GM19455 (cell line): ENCODE data around the gene ITGA2B.
"Not testable (repeated sequence)": the region's sequence is repeated elsewhere in the genome, so short reads cannot be mapped to it uniquely, and the experiment has no call there.

Experiments used
- ATAC-seq: cut with Tn5 transposase; IDR thresholded peaks from one replicate; pipeline ENCODE4 v1.9.1; 2021; ENCODE audit not compliant: unreplicated experiment

ITGA2B gene

DNA sequence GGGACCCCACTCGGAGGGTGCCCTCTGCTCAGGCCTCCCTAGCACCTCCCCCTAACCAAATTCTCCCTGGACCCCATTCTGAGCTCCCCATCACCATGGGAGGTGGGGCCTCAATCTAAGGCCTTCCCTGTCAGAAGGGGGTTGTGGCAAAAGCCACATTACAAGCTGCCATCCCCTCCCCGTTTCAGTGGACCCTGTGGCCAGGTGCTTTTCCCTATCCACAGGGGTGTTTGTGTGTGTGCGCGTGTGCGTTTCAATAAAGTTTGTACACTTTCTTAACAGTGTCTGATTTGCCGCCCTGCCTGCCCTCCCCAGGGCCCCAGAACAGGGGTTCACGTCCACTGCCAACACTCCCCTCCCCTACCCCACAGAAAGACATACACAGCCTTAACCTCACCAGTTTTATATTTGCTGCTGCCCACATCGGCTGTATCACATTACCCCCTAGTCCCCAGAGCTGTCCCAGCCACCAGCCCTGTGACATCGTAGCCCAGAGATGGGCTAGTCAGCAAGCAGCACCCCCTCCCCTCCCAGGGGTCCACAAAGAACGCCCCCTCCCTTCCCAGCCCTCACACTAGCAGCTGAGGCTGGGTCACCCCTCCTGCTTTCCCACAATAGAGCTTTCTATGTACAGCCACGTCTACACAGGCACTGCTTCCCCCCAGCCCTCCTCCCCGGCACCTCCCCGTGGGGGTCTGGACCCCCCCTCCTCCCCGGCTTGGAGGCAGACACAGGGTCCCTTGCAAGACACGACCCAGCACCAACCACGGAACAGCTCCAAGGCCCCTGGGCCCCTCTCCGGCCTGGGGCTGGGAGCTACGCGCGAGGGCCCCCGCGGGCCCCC, 36.4 kb downstream of the ITGA2B start:
- ATAC-seq, result no peak

DNA sequence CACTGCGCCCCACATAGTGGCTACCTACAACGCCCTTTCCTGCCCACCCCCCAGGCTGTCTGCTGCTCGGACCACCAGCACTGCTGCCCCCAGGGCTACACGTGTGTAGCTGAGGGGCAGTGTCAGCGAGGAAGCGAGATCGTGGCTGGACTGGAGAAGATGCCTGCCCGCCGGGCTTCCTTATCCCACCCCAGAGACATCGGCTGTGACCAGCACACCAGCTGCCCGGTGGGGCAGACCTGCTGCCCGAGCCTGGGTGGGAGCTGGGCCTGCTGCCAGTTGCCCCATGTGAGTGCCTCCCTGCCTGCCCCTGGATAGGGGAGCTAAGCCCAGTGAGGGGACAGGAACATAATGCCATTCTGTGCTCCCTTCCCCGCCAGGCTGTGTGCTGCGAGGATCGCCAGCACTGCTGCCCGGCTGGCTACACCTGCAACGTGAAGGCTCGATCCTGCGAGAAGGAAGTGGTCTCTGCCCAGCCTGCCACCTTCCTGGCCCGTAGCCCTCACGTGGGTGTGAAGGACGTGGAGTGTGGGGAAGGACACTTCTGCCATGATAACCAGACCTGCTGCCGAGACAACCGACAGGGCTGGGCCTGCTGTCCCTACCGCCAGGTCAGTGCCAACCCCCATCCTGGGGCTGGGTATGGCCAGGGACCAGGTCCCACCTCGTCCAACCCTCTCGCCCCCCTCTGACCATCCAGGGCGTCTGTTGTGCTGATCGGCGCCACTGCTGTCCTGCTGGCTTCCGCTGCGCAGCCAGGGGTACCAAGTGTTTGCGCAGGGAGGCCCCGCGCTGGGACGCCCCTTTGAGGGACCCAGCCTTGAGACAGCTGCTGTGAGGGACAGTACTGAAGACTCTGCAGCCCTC, 37.3 kb downstream of the ITGA2B start:
- no peak for ATAC-seq

DNA sequence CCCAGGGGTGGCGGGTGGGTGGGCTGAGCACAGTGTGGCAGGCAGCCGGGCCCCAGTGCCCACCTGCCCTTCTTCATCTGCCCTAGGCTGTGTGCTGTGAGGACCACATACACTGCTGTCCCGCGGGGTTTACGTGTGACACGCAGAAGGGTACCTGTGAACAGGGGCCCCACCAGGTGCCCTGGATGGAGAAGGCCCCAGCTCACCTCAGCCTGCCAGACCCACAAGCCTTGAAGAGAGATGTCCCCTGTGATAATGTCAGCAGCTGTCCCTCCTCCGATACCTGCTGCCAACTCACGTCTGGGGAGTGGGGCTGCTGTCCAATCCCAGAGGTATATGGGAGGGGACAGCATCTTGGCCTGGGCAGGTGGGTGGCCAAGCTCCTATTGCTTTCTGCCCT, 38.0 kb downstream of the ITGA2B start:
- ATAC-seq, result no peak

DNA sequence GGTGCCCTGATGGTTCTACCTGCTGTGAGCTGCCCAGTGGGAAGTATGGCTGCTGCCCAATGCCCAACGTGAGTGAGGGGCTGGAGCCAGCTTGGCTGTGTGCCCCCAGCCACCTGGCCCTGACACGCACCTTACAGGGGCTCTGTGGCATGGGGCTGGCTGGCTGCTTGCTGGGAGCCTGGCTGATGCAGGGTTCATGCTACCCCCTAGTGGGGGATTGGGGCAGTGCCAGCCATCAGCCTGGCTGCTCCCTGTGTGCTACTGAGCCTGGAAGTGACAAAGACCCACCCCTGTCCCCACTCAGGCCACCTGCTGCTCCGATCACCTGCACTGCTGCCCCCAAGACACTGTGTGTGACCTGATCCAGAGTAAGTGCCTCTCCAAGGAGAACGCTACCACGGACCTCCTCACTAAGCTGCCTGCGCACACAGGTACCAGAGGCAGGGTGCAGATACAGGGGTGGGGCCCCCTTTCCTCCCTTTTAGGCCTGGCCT, 38.7 kb downstream of the ITGA2B start:
- no peak for ATAC-seq

DNA sequence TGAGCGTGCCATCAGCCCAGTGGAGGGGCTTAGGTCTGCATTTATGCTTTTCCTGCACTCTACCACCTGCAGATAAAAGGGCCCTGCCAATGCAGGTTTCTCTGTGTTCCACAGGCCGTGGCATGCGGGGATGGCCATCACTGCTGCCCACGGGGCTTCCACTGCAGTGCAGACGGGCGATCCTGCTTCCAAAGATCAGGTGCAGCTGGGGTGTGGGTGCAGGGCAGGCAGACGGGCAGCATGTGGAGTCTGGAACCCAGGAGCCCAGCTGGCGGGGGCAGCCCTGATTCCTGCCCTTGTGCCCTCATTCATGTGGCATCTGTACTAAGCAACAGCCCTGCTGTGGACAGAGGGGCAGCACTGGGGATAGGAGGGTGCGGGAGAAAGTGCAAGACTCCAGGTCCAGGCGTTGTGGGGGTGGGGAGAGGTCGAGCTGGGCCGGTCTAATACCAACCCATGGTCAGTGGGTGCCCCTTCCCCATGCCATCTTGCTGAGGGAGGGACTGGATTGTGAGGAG, 39.8 kb downstream of the ITGA2B start:
- ATAC-seq, result no peak

DNA sequence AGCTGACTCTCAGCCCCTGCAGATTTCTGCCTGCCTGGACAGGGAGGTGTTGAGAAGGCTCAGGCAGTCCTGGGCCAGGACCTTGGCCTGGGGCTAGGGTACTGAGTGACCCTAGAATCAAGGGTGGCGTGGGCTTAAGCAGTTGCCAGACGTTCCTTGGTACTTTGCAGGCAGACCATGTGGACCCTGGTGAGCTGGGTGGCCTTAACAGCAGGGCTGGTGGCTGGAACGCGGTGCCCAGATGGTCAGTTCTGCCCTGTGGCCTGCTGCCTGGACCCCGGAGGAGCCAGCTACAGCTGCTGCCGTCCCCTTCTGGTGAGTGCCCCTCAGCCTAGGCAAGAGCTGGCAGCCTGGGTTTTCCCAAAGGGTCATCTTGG, 40.5 kb downstream of the ITGA2B start:
- peak; percentile 1 for ATAC-seq

DNA sequence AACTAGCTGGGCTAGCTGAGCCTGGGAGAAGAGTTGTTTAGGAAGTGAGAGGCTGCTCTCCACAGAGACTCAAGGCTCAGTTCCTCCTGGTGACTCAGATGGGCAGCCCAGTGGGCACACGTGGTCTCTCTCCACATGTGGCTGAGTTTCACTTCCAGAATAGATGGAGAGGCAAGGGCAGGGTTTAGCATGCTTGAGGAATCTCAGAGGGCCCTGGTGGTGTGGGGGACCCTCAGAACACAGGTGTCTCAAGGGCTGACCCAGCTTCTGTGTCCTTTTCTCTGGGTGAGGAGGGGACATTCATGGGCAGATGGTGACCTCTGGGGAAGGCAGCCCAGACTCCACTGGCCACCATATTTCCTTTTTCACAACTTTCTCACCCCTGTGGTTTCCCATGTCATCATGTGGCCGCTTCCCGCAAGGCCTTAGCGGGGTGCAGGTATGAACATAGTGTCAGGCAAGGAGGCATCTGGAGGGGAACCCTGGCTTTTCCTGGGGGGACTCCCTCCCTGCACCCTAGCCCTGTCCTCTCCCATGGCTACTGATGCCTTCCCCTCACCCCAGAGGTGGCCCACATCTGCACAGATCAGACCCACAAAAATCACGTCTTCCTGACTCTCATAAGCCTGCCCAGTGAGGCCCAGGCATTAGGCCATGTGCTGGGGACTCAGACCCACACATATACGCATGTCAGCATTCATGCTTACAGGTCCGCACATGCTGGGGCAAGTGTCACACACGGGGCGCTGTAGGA, 41.0 kb downstream of the ITGA2B start:
- peak; percentile 30 for ATAC-seq

DNA sequence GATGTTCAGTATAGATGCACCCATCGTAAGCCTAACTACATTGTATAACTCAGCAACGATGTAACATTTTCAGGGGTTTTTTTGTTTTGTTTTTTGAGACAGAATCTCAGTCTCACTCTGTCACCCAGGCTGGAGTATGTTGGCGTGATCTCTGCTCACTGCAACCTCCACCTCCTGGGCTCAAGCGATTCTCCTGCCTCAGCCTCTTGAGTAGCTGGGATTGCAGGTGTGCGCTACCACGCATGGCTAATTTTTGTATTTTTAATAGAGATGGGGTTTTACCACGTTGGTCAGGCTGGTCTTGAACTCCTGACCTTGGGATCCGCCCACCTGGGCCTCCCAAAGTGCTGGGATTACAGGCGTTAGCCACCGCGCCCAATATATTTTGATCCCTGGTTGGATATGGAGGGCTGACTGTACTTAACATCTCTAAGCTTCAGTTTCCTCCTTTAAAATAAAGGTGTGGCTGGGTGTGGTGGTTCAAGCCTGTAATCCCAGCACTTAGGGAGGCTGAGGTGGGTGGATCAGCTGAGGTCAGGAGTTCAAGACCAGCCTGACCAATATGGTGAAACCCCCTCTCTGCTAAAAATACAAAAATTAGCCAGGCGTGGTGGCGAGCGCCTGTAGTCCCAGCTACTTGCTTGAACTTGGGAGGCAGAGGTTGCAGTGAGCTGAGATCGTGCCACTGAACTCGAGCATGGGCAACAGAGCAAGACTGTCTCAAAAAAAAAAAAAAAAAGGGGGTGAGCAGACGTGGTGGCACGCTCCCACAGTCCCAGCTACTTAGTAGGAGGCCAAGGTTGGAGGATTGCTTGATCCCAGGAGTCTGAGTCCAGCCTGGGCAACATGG, 42.0 kb downstream of the ITGA2B start:
- peak; percentile 2 for ATAC-seq

DNA sequence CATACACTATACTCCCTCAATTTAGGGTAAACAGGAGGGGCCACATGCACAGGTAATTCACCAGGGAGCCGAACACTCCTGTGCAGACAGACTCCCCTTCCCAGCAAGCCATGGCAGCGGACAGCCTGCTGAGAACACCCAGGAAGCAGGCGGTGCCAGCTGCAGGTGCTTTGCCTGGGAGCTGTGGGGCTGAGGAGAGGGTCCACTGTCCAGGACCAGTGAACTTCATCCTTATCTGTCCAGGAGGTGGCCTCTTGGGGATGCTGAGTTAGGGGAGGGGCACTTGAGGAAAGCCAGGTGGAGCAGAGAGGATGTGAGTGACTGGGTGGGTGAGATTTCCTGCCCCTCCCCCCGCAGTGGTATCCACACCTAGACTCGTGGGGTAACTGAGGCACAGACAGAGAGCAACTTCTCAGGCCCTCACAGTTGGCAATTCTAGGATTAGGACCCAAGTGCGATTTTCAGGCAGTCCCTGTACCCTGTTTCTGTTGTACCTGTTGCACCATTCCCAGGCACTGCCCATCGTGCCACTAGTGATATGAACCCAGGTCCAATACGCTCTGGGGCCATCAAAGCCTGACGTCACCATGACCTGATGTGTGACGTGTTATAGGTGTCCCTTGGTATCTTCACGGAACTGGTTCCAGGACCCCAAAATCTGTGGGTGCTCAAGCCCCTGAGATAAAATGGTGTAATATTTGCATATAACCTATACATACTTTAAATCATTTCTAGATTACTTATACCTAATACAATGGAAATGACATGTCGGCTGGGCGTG, 43.2 kb downstream of the ITGA2B start:
- ATAC-seq, result no peak

DNA sequence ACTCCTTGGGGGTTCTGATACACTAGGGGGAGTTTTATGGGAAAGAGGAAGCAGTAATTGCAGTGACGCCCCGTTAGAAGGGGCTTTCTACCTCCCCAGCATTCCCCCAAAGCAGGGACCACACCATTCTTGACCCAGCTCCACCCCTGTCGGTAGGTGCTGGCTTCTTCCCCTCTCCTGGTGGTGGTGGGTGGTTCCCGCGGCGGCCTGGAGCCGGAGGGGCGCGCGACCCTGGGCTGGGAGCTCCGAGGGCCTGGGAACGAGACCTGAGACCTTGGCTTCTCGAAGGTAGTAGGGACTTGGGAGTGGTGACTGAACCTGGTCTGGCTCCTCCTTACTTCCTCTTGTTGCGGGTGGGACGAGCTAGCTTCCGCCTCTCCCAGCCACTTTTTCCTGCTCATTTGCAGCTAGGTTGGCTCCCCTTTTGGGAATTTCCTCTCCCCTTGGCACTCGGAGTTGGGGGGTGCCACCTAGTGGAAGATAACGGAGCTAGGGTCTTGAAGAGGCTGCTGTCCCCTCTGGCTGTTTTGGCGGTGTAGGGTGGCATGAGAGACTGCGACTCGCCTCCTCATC, 43.9 kb downstream of the ITGA2B start:
- ATAC-seq, result no peak

DNA sequence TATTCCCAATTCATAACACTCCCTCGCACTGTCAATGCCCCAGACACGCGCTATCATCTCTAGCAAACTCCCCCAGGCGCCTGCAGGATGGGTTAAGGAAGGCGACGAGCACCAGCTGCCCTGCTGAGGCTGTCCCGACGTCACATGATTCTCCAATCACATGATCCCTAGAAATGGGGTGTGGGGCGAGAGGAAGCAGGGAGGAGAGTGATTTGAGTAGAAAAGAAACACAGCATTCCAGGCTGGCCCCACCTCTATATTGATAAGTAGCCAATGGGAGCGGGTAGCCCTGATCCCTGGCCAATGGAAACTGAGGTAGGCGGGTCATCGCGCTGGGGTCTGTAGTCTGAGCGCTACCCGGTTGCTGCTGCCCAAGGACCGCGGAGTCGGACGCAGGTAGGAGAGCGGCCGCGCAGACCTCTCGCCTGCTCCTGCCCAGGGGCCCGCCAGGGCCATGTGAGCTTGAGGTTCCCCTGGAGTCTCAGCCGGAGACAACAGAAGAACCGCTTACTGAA, 44.5 kb downstream of the ITGA2B start, which contains the start of gene GRN:
Gene GRN, plus strand, starts transcription at position 364 of the 515 bp plus-strand sequence. CDS start 3,863 bp downstream, outside the sequence.
- ATAC-seq, result peak; percentile 56

DNA sequence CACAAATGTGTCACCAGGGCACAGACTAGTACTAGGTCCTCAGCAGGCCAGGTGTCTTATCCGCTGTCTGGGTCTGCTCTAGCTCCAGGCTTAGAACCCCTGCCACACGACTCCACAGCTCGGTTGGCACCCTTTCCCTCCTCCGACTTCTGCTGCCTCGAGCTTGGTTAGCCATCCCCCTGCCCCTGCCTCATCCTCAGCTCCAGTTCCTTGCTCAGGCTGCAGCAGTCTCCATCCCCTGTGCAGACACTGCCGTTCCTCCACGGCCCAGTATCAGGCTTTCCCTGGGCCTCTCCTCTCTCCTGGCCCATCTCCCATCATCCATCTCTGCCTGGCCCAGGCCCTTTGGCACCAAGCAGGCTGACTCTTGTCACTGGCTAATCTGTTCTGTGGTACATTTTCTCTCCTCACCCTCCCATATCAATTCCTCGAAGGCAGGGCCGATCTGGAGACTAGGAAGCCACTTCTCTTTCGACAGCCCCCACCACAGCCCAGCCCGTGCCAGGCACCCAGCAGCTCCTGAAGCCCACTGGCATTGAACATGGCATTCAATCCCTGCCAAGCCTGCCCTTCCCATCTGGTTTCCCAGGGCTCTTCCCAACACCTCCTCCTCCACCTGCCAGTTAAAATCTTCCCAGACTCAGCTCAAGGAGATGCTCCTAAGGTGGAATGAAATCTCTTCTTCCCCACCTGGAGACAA, 45.8 kb downstream of the ITGA2B start:
- ATAC-seq, result no peak

DNA sequence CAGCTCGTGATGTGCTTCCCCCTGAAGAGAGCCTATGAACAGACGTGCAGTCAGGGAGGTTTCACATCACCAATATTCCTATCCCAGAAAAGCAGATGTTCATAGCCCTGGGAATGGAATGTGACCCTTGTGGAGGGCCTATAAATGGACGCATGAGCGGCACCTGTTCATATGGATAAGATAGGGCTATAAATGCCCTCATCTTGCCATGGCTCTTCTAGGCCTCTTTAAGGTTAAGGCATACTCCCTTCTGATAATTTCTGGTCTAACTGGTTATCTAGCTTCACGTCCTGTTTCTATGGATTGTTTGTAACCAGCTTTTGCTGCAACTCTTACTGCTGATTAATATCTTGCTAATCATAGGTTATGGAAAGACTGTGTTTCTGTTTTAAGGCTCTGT, 48.9 kb downstream of the ITGA2B start:
- not testable (repeated sequence) for ATAC-seq

DNA sequence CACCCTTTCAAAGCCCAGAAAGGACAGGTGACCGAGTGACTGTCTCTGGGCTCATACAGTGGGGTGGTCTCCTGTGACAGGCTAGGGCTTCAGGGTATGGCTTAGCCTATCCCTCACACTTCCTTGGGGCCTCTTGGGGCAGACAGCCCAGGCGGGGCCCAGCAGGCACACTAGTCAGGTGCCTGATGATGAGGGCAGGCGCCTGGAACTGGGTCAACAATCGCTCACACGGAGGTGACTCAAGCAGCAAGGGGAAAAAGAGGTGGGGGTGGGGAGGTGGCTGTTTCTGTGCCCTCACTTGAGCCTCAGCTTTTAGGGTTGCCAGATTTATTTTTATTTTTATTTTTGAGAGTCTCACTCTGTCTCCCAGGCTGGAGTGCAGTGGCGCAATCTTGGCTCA, 50.7 kb downstream of the ITGA2B start:
- ATAC-seq, result no peak

DNA sequence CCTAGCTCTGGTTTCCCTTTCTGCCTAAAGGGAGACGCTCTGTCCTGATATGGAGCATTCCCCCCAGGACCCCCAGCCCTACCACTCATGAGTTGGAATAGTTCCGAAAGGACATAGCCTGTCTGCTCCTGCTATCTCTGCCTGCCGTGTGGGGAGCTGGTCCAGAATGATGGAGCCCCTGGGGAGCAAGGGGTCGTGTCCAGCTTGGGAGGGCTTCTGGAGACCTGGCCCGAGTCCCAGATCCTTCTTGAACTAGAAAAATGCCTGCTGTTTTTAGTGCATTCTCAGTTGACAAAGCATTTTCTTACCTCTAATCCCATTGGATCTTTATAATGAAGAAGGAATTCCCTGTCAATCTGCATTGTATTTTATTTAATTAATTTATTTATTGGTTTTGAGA, 53.5 kb downstream of the ITGA2B start:
- ATAC-seq, result no peak

DNA sequence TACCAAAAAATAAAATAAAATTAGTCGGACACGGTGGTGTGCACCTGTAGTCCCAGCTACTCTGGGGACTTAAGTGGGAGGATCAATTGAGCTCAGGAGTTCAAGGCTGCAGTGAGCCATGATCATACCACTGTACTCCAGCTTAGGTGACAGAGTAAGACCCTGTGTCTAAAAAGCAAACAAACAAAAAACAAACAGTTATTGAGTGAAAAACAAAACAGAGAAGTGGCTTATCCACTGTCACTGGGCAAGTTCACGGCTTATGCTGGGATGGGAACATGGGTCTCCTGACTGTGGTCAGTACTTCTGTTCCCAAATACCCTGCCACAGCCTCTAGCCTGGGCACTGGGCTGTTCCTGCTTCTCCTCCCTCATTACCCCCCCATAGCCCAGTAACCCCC, 53.9 kb downstream of the ITGA2B start:
- ATAC-seq, result no peak

DNA sequence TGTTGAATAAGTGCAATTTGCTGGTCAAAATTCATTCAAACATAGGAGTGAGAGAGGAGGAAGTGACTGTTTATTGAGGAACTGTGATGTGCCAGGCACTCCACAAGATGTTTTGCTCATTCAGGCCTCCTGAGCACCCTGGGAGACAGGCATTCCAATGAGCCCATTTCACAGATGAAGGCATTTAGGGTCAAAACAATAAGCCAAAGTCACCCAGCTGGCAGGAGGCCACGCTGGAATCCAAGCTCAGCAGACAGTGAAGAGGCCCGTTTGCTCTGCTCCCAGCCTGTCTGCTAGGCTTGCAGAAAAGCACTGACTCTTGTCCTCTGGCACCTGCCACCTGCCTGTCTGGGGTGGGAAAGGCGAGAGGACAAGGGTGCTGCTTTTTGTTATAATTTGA, 54.7 kb downstream of the ITGA2B start:
- no peak for ATAC-seq

DNA sequence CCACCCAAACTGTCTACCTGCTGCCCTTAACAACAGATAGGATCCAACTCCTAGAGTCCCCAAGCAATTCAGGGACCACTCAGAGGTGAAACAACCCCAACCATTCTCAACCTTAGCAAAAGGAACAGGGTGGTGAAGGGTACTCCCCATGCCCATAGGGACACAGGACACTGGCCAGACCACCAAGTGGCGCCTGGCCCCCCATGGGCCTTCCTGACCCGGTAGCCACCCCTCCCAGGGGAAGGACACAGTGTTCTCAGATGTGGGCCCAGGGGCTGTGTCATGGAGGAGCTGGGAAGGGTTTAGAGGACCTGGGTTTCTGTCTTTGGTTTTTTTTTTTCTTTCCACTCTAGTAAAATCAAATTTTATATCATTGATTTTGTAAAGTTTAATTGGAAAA, 55.1 kb downstream of the ITGA2B start:
- no peak for ATAC-seq
